Measurements from ENCODE around the gene ANKHD1. TPM values are rescaled to one million over a fixed set of nuclear protein-coding genes. Genes with fewer than 3 reads are reported as not detected.

The ANKHD1 gene
- polyA plus RNA-seq, 1 of the 3 experiments (the other 2 are of a cell fraction): 26.7 TPM

DNA sequence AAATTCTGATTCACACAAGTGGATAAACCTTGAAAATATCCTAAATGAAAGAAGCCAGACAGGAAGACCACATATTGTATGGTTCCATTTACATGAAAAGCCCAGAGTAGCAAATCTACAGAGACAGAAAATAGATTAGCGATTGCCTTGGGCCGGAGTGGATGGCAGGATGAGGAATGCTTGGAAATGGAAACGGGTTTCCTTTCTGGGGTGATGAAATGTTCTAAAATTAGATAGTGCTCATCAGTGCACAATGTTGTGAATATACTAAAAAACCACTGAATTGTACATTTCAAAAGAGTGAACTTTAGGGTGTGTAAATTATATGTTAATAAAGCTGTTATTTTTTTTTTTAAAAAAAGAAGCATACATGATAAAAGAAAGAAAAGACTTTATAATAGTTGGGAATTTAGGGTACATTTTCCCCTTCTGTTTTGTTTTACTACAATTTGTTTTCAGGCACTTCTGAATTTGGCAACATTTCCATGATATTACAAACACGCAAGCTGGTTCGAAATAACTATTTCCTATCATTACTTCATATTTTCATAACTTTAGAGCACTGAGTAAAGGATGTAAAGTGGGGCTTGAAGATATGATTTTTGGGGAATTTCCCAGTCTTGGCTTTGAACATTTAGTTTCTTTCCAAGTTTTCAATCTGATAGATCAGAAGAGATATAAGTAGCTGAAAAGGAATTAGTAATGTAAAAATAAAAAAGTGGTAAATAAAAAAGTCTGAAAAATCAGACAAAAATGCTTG is 186.9 kb downstream of the ANKHD1 start:
- no peak for DNase-seq
- no peaks in the 10 kb centered on the region for H4K20me1 ChIP-seq (ENCODE audit: insufficient read depth)
- CTCF ChIA-PET: interaction anchor here (0.5 kb wide), 1 partner anchor 987 kb away, joined by 3 read pairs; no protein-coding TSS in a partner anchor

More for the DNA sequence above, 186.9 kb downstream of the ANKHD1 start:
- Histone ChIP-seq H3F3A (replicated peaks; ENCODE audit: insufficient read depth) (no peaks in the 10 kb centered on the region), H3K9me2 (no peaks in the 10 kb centered on the region), H3K27me3 (ENCODE audit: insufficient read depth) (no peaks in the 10 kb centered on the region), H3K4me2 (no peak overlapping the region), H3K27ac (ENCODE audit: low read depth in 2 of 2, low read length in 1 of 2) (no peak overlapping the region), H3K9me3 (no peaks in the 10 kb centered on the region), H3K4me1 (ENCODE audit: control insufficient read depth in 1 of 2, insufficient read depth in 2 of 2, low read depth in 1 of 2, low read length in 1 of 2) (no peaks in the 10 kb centered on the region), H3K4me3 (ENCODE audit: low read depth in 2 of 2, low read length in 1 of 2) (no peak overlapping the region), H3K9ac (no peak overlapping the region), H2AFZ (ENCODE audit: low read depth) (0 out of 2 replicates have a peak overlapping the region, but pooled peaks have one; percentile 8), H3K79me2 (ENCODE audit: insufficient read depth) (no peaks in the 10 kb centered on the region), H3K36me3 (replicated peaks in 1 of 2; ENCODE audit: control insufficient read depth in 1 of 2, insufficient read depth in 2 of 2, low read length in 1 of 2) (no peaks in the 10 kb centered on the region)
- POLR2A ChIA-PET: interaction anchor here (1.2 kb wide), 1 partner anchor 60 kb away, joined by 3 read pairs; the partner anchor contains the start of gene IK
- TF ChIP-seq SIN3A (IDR thresholded peaks at IDR 0.05; ENCODE audit: borderline replicate concordance, low read depth, low read length): no peak
- TF ChIP-seq, protein P1, sequence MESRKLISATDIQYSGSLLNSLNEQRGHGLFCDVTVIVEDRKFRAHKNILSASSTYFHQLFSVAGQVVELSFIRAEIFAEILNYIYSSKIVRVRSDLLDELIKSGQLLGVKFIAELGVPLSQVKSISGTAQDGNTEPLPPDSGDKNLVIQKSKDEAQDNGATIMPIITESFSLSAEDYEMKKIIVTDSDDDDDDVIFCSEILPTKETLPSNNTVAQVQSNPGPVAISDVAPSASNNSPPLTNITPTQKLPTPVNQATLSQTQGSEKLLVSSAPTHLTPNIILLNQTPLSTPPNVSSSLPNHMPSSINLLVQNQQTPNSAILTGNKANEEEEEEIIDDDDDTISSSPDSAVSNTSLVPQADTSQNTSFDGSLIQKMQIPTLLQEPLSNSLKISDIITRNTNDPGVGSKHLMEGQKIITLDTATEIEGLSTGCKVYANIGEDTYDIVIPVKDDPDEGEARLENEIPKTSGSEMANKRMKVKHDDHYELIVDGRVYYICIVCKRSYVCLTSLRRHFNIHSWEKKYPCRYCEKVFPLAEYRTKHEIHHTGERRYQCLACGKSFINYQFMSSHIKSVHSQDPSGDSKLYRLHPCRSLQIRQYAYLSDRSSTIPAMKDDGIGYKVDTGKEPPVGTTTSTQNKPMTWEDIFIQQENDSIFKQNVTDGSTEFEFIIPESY (IDR thresholded peaks at IDR 0.05; ENCODE audit: borderline replicate concordance, low read depth): no peak
- TF ChIP-seq, protein P2, sequence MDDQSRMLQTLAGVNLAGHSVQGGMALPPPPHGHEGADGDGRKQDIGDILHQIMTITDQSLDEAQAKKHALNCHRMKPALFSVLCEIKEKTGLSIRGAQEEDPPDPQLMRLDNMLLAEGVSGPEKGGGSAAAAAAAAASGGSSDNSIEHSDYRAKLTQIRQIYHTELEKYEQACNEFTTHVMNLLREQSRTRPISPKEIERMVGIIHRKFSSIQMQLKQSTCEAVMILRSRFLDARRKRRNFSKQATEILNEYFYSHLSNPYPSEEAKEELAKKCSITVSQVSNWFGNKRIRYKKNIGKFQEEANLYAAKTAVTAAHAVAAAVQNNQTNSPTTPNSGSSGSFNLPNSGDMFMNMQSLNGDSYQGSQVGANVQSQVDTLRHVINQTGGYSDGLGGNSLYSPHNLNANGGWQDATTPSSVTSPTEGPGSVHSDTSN (IDR thresholded peaks at IDR 0.05): no peak
- no peak for TF ChIP-seq RXRA (IDR thresholded peaks at IDR 0.05; ENCODE audit: borderline replicate concordance, low read depth)
- TF ChIP-seq FOXJ3 (CRISPR knock-in tag; IDR thresholded peaks at IDR 0.05): no peak
- TF ChIP-seq NRF1 (IDR thresholded peaks at IDR 0.05; ENCODE audit: low read depth, low read length): no peak
- TF ChIP-seq TCF12 (IDR thresholded peaks at IDR 0.05): no peak
- TF ChIP-seq POLR2AphosphoS5 (IDR thresholded peaks at IDR 0.05; ENCODE audit: low read depth, low read length): no peak
- no peak for TF ChIP-seq YY1 (IDR thresholded peaks at IDR 0.05; ENCODE audit: low read depth)
- TF ChIP-seq JUND (IDR thresholded peaks at IDR 0.05): no peak
- TF ChIP-seq, protein P3, sequence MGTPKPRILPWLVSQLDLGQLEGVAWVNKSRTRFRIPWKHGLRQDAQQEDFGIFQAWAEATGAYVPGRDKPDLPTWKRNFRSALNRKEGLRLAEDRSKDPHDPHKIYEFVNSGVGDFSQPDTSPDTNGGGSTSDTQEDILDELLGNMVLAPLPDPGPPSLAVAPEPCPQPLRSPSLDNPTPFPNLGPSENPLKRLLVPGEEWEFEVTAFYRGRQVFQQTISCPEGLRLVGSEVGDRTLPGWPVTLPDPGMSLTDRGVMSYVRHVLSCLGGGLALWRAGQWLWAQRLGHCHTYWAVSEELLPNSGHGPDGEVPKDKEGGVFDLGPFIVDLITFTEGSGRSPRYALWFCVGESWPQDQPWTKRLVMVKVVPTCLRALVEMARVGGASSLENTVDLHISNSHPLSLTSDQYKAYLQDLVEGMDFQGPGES (IDR thresholded peaks at IDR 0.05; ENCODE audit: low read depth, low read length): no peak
- WGBS (ENCODE audit: low lambda C conversion rate): 75% methylated on average over 5 of the region's 5 CpGs

Small RNA genes lying within 50 kb of the gene (small RNA-seq; reads per million reads assigned to genes)
- gene RF00279 (0 reads per million in 7 experiments), gene RF00443 (0 reads per million in 7 experiments), gene RNU4-14P (0 reads per million in 7 experiments)

Other genes starting within 250 kb of the ANKHD1 start
- gene CYSTM1, start 226.6 kb upstream of the ANKHD1 start, polyA plus RNA-seq (2012; rRNA removed): 27.1 and 29.3 TPM in 2 replicates
- gene PFDN1, start 98.7 kb upstream of the ANKHD1 start, polyA plus RNA-seq (2012; rRNA removed): 55.2 and 63.6 TPM in 2 replicates
- 56.2 and 59.8 TPM in 2 replicates for gene HBEGF, start 55.2 kb upstream of the ANKHD1 start, polyA plus RNA-seq (2012; rRNA removed)
- 0.02 TPM in 1 of 2 replicates, not detected in the other for gene SLC4A9, start 41.6 kb upstream of the ANKHD1 start, polyA plus RNA-seq (2012; rRNA removed)
- 1.1 and 1.2 TPM in 2 replicates for gene EIF4EBP3, start 145.8 kb downstream of the ANKHD1 start, polyA plus RNA-seq (2012; rRNA removed)
- gene SRA1, start 155.6 kb downstream of the ANKHD1 start, polyA plus RNA-seq (2012; rRNA removed): 35.9 and 37.8 TPM in 2 replicates
- gene APBB3, start 162.8 kb downstream of the ANKHD1 start, polyA plus RNA-seq (2012; rRNA removed): 36.0 and 54.5 TPM in 2 replicates
- 56.2 and 74.9 TPM in 2 replicates for gene SLC35A4, start 163.0 kb downstream of the ANKHD1 start, polyA plus RNA-seq (2012; rRNA removed)
- 0.12 and 0.19 TPM in 2 replicates for gene CD14, start 231.3 kb downstream of the ANKHD1 start, polyA plus RNA-seq (2012; rRNA removed)
- 27.7 and 31.7 TPM in 2 replicates for gene TMCO6, start 237.6 kb downstream of the ANKHD1 start, polyA plus RNA-seq (2012; rRNA removed)
- 202 and 211 TPM in 2 replicates for gene NDUFA2, start 245.8 kb downstream of the ANKHD1 start, polyA plus RNA-seq (2012; rRNA removed)
- gene IK, start 246.0 kb downstream of the ANKHD1 start, polyA plus RNA-seq (2012; rRNA removed): 105 and 113 TPM in 2 replicates

Data from SK-N-SH (cell line).